HG03439 (cell line): Measurements from ENCODE around the gene SERPINB6.
"Not testable (repeated sequence)": the region's sequence is repeated elsewhere in the genome, so short reads cannot be mapped to it uniquely, and the experiment has no call there.

Source experiments
- ATAC-seq: cut with Tn5 transposase; IDR thresholded peaks from one replicate; pipeline ENCODE4 v1.9.1; 2021; ENCODE audit warnings: mild to moderate bottlenecking, moderate library complexity; ENCODE audit not compliant: unreplicated experiment

Gene SERPINB6

GRCh38 chr6:2977799-2978590, 6.6 kb upstream of the SERPINB6 start:
- ATAC-seq = no peak

DNA sequence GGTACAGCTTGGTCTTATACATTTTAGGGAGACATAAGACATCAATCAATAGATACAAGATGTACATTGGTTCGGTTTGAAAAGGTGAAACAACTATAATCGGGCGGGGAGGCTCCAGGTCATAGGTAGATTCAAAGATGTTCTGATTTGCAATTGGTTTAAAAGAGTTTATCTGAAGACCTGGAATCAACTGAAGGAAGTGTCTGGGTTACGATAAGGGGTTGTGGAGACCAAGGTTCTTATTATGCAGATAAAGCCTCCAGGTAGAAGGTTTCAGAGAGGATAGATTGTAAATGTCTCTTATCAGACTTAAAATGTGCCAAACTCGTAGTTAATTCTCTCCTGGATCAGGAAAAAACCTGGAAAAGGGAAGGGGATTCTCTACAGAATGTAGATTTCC, 5.9 kb upstream of the SERPINB6 start:
- no peak for ATAC-seq

DNA sequence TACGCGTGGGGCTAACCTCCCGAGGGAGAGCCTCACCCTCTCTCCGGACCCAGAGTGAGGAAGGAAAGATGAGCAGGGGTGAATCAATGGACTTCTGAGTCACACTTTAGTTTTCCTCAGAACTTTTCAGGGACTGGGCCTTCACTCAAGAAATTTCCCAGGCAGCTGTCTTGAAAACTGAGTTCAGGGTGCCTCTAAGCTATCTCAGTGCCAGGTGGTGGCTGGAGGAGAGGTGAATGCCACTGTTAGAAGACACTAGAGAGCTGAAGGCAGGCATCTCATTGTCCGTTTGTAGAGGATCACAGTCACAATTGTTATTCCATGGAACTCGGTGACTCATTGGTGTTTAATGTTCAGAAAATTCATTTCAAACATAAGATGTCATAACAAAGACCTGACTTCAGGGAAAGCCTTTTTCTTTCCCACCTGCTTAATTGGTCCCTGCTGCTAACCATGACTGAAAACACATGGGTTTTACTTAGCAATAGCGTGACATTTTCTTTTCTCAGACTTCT, 5.3 kb upstream of the SERPINB6 start:
- no peak for ATAC-seq

DNA sequence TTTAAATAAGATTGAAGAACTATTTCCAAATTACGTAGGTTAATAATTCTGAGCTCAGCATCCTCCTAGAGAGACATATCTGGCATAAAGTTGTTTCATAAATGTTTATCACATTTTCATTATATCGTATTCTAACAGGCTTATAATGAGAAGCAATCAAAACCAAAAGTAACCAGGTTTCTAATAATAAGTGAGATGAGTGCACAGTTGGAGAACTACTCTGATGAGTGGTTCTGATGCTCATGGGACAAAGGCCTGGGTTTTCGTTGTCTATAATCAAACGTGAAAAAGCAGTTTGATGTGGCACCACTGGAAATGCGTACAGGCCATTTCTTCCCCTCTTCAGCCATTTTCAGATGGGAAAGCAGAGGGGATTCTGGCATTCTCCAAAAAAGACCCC, 4.7 kb upstream of the SERPINB6 start:
- ATAC-seq = no peak

GRCh38 chr6:2973676-2974075, 2.3 kb upstream of the SERPINB6 start:
- ATAC-seq = no peak

DNA sequence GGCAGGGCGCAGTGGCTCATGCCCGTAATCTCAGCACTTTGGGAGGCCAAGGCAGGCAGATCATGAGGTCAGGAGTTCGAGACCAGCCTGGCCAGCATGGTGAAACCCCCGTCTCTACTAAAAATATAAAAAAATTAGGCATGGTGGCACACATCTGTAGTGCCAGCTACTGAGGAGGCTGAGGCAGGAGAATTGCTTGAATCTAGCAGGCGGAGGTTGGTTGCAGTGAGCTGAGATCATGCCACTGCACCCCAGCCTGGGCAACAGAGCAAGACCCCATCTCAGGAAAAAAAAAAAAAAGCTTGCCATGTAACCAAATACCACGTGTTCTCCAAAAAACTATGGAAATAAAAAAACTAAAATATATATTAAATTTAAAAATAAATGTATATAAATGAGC, 1.8 kb upstream of the SERPINB6 start:
- not testable (repeated sequence) for ATAC-seq

DNA sequence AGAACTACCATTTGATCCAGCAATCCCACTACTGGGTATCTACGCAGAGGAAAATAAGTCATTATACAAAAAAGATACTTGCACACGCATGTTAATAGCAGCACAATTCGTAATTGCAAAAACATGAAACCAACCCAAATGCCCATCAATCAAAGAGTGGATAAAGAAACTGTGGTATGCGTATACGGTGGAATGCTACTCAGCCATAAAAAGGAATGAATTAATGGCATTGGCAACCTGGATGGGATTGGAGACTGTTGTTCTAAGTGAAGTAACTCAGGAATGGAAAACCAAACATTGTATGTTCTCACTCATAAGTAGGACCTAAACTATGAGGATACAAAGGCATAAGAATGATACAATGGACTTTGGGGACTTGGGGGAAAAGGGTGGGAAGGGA, 1.3 kb upstream of the SERPINB6 start:
- ATAC-seq = not testable (repeated sequence)

DNA sequence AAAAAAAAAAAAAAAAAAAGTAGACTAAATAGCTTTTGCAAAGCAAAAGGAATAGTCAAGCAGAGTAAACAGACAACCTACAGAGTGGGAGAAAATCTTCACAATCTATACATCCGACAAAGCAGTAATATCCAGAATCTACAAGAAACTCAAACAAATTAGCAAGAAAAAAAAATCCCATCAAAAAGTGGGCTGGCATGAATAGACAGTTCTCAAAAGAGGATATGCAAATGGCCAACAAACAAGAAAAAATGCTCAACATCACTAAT, 786 bp upstream of the SERPINB6 start:
- ATAC-seq = not testable (repeated sequence)

GRCh38 chr6:2970753-2971419, 481 bp downstream of the SERPINB6 start:
- ATAC-seq = no peak

GRCh38 chr6:2970034-2970685, 1.2 kb downstream of the SERPINB6 start:
- no peak for ATAC-seq

DNA sequence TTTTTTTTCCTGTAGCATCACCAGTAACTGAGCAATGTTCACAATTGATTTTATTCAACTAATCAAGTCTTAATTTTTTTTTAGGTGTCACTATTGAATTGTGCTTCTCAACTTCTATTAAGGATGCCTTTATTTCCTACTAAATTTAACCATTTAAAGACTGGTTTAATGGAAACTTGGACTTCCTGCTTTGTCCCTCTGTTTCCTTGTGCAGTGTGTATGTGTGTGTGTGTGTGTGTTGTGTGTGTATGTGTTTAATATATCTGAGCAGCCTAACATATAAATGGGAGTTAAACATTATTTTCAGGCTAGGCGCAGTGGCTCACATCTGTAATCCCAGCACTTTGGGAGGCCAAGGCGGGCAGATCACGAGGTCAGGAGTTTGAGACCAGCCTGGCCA, 1.8 kb downstream of the SERPINB6 start:
- ATAC-seq = no peak

GRCh38 chr6:2968600-2969135, 2.7 kb downstream of the SERPINB6 start:
- no peak for ATAC-seq

- no peak for ATAC-seq
Observed at GRCh38 chr6:2967936-2968335, 3.4 kb downstream of the SERPINB6 start.

DNA sequence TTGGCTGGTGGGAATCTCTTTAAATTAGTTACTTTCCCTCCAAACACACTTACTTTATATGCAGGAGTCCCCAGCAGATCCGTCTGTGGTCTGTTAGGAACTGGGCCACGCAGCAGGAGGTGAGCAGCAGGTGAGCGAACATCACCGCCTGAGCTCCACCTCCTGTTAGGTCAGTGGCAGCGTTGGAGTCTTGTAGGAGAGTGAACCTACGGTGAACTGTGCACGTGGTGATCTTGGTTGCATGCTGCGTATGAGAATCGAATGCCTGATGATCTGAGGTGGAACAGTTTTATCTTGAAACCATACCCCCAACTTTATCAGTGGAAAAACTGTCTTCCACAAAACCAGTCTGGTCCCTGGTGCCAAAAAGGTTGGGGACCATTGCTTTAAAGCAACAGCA, 5.0 kb downstream of the SERPINB6 start:
- no peak for ATAC-seq

- no peak for ATAC-seq
Observed at GRCh38 chr6:2964793-2965505, 6.4 kb downstream of the SERPINB6 start.

GRCh38 chr6:2963756-2964155, 7.6 kb downstream of the SERPINB6 start:
- ATAC-seq = no peak

DNA sequence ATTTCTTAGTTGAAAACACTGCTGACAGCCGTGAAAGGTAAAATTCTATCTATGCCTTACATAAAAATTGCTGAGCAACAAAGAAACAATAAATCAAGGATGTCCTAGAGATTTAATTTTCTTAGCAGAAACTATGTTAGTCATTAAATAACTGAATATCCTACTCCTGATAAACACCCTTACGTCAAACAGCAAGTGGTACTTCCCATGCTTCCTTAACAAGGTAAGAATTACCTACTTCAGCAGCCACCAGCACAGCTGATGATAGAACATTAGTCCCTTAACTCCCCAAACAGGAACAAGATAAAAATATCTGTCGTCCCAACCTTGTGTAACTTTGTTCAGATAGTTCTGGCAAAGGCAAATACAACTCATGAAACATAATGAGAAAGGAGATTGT, 8.7 kb downstream of the SERPINB6 start:
- no peak for ATAC-seq

GRCh38 chr6:2962004-2962403, 9.4 kb downstream of the SERPINB6 start:
- ATAC-seq = no peak

GRCh38 chr6:2961506-2961905, 9.9 kb downstream of the SERPINB6 start:
- no peak for ATAC-seq

DNA sequence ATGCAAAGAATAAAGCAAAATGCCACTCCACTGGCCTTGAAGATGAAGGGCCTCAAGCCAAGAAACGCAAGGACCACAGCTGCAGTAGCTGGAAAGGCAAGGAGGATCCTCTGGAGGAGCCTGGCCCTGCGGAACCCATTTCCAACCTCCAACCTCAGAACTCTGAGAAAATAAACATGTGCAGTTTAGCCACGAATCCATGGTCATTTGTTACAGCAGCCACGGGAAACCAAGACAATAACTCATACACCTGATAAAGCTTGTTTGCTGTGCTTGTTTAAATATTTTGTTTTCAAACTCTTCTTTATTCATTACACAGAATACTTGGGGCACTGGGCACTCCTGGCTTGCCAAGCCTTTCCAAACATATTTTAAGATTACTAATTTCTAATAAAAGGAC, 10.4 kb downstream of the SERPINB6 start:
- no peak for ATAC-seq
